GM12872 (cell line): Measurements from ENCODE around the gene GPC6.

Experiments used
- TF ChIP-seq, protein P1 (sequence below): IDR thresholded peaks from 3 replicates; pipeline ENCODE4 v1.5.1; 2011; ENCODE audit warnings: low read depth, mild to moderate bottlenecking, low read length, moderate library complexity; ENCODE audit not compliant: insufficient read depth

Gene GPC6

DNA sequence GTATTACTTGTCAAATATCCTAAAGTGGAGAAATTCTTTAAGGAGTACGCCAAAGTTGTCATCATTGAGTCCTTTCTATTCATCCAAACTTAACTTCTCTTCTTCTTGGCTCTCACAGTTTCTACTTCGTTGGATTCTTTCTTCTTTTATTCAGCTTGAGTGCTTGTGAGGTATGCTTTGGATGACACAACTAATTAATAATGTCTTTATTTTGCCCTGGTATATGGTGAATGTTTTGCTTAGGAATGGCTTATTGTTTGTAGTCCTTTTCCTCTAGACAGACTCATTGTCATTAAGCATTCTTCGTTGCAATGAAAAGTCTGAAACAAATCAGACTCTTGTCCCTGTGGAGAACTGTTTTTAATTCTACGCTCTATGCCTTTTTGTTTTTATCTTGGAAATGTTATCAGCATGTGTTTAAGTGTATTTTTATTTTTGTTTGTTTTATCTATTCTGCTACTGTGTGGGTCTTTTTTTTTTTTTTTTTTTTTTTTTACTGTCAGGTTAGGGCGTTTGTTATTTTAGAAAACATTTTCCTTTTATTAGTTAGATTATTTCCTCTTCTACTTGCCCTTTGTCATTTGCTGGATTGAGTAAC, 471.5 kb downstream of the GPC6 start:
- TF ChIP-seq, protein P1, sequence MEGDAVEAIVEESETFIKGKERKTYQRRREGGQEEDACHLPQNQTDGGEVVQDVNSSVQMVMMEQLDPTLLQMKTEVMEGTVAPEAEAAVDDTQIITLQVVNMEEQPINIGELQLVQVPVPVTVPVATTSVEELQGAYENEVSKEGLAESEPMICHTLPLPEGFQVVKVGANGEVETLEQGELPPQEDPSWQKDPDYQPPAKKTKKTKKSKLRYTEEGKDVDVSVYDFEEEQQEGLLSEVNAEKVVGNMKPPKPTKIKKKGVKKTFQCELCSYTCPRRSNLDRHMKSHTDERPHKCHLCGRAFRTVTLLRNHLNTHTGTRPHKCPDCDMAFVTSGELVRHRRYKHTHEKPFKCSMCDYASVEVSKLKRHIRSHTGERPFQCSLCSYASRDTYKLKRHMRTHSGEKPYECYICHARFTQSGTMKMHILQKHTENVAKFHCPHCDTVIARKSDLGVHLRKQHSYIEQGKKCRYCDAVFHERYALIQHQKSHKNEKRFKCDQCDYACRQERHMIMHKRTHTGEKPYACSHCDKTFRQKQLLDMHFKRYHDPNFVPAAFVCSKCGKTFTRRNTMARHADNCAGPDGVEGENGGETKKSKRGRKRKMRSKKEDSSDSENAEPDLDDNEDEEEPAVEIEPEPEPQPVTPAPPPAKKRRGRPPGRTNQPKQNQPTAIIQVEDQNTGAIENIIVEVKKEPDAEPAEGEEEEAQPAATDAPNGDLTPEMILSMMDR: no peak

DNA sequence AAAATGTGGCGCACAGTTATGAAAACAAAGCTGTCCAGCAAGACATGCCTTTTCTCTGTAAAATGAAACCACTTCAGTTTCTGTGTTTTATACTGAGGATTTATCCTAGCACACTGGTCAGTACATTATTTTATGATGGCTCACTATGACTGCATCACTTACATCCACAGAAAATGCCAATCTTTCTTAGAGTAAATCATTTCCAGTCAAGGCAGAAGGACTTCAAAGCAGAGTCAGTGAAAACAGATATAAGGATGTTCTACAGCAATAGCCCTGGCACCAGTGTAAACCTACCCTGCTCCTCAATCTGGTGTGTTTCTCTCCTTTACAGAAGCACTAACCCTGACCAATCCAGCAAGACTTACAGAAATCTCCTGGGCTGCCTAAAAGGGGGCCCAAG, 473.5 kb downstream of the GPC6 start:
- TF ChIP-seq, protein P1: no peak

DNA sequence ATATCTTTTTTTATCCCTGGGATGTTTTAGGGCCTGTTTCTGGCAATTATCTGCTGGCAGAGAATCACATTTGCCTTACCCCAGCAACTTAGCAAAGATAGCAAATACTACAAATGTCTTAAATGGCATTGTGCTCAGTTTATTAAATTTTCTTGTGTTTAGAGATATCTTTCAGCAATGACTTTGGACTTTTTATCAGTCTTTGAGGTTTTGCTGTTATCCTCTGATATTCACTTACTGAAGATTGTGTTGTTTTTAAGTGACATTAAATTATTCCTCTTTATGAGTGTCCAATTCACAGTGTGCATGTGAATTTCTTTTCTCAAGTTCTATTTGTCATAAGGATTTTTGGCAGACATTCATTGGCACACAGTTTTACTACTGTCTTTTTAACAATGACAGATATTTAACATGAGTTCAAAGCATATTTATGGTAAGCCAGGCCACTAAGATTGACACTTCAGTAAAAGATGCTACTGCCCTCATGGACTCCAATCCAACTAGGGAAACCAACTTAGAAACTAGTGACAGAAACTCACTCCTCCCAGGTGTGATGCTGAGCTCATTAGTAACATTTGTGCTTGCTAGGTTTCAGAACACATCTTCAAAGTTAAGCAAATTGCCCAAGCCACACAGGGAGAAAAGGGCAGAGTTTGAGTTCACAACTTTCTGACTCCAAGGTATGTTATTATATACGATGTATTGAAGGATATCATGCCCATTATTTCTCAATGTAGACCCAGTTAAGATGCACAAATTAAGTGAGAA, 481.9 kb downstream of the GPC6 start:
- TF ChIP-seq, protein P1: no peak

DNA sequence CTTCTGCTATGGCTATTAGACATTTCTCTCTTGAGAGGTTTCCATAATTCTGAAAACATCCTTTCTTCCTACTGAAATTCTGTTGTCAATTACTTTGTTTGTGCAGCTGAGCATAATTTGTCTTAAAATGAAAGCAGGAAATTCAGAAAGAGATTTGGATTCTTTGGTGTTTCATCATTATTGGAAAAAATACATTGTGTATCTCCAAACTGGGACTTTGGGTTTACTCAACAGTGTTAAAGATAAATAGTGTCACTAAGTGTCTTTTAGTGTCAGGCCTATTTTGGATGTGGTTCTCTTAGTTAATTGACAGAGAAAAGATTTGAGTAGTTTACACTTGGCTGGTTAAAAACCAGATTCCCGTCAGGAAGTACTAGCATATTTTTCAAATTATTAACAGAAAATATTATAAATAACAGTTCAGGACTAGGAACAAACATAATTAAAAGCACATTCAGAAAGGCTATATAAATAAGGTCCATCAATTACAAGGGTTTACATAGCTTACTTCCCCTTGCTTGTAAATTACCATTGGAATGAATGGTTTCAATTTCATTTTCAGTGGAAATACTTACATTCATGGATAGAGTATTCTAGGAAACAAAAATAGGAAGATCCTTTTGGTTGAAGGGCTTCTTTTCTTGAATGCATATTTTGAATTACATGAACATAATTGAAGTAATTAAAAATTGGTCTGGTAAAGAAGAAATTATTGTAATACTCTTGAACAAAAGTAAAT, 483.1 kb downstream of the GPC6 start:
- TF ChIP-seq, protein P1: no peak

DNA sequence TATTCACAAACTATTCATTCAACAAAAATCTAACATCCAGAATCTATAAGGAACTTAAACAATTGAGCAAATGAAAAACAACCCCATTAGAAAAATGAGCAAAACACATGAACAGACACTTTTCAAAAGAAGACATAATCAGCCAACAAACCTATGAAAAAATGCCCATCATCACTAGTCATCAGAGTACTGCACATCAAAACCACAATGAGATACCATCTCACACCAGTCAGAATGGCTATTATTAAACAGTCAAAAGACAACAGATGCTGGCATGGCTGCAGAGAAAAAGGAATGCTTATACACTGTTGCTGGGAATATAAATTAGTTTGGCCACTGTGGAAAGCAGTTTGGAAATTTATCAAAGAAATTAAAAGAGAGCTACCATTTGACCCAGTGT, 487.6 kb downstream of the GPC6 start:
- TF ChIP-seq, protein P1: no peak

DNA sequence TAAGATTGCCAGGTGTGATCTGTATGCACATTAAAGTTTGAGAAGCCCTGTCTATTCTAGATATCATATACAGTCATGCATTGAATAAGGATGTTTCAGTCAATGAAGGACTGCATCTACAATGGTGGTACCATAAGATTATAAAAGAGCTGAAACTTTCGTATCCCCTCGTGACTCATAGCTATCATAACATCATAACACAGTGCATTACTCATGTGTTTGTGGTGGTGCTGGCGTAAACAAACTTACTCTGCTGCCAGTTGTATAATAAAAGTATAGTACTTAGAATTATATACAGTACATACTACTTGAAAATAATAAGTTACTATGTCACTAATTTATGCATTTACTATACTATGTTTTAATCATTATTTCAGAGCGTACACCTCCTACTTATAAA, 489.3 kb downstream of the GPC6 start:
- TF ChIP-seq, protein P1: no peak

DNA sequence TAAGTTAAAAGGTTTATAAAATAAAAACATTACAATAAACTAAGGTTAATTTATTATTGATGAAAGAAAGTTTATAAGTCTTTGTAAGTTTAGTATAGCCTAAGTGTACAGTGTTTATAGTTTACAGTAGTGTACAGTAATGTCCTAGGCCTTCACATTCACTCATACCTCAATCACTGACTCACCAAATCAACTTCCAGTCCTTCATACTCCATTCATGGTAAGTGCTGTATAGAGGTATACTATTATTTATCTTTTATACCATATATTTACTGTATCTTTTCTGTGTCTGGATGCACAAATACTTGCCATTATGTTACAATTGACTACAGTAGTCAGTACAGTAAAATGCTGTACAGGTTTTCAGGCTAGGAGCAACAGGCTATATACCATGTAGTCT, 490.0 kb downstream of the GPC6 start:
- TF ChIP-seq, protein P1: no peak
